GM12878 (cell line): ENCODE measurements around the gene CAMLG. TPM values are rescaled to one million over a fixed set of nuclear protein-coding genes. Genes with fewer than 3 reads are reported as not detected.

Experiments
- ATAC-seq: fragments of 200-7000 bp; cut with Tn5 transposase; 3 replicates; pipeline ENCODE4 v1.9.1; 2020; ENCODE audit warnings: mild to moderate bottlenecking, moderate library complexity
- BruUV-seq: library from RNA; stranded (reverse); fragments of 400-500 nt; replicated peaks from 2 replicates; lab custom pipeline; 2021; lab: Mats Ljungman, UMichigan
- CTCF ChIA-PET: fragments of 300-600 bp; sonication (Branson Sonifier 250); formaldehyde crosslinking; extraction: SDS; loops from one replicate; lab custom pipeline; 2021; ENCODE audit warnings: inconsistent platforms; lab: Yijun Ruan, JAX
- POLR2A ChIA-PET: fragments of 350-600 bp; formaldehyde crosslinking; extraction: SDS; loops from one replicate; lab custom pipeline; 2021; ENCODE audit warnings: inconsistent platforms; lab: Charles Lee
- RAD21 ChIA-PET: fragments of 300-600 bp; sonication (Branson Sonifier 250); formaldehyde crosslinking; loops from one replicate; lab custom pipeline; 2023; ENCODE audit warnings: antibody characterized with exemption; ENCODE audit not compliant: unreplicated experiment; lab: Charles Lee
- SMC1A ChIA-PET: fragments of 300-600 bp; sonication (Branson Sonifier 250); formaldehyde crosslinking; loops from one replicate; lab custom pipeline; 2023; ENCODE audit not compliant: unreplicated experiment, uncharacterized antibody; lab: Charles Lee
- DNase-seq: peaks from one replicate; pipeline ENCODE4 v3.0.0-alpha.2; 2011; ENCODE audit warnings: low read depth, low spot score
- FAIRE-seq: peaks from 3 replicates; lab custom pipeline; 2011; peaks lifted over from hg19 to GRCh38; lab: Jason Lieb, UNC
- H2AFZ ChIP-seq: 2 replicates; pipeline ENCODE4 v1.6.0; 2011; ENCODE audit warnings: low read depth, low read length, control low read depth; ENCODE audit not compliant: control insufficient read depth
- H3K27ac ChIP-seq: 2 replicates; pipeline ENCODE4 v1.5.1; 2011; ENCODE audit warnings: control low read depth; ENCODE audit not compliant: control insufficient read depth, insufficient read depth
- H3K27me3 ChIP-seq, 2 experiments: replicated peaks in 1 of 2; 2 replicates each; pipeline versions ENCODE4 v1.6.0 to v1.6.1; 2011; ENCODE audit warnings: low read length in 1 of 2; ENCODE audit not compliant: control insufficient read depth in 2 of 2, insufficient read depth in 2 of 2
- H3K36me3 ChIP-seq, 2 experiments: 2 replicates each; pipeline ENCODE4 v1.5.1; 2011; ENCODE audit warnings: low read length in 1 of 2; ENCODE audit not compliant: control insufficient read depth in 2 of 2, insufficient read depth in 2 of 2
- H3K4me1 ChIP-seq: 2 replicates; pipeline ENCODE4 v1.6.1; 2011; ENCODE audit warnings: mild to moderate bottlenecking, low read length, moderate library complexity, mixed read lengths; ENCODE audit not compliant: control insufficient read depth, insufficient read depth
- H3K4me2 ChIP-seq: 2 replicates; pipeline ENCODE4 v1.6.0; 2011; ENCODE audit warnings: control low read depth; ENCODE audit not compliant: control insufficient read depth, insufficient read depth
- H3K4me3 ChIP-seq: fragments of 200-600 bp; sonication (generic); 2 replicates; pipeline ENCODE4 v1.5.1; 2016
- H3K79me2 ChIP-seq: 2 replicates; pipeline ENCODE4 v1.6.0; 2011; ENCODE audit warnings: low read length; ENCODE audit not compliant: control insufficient read depth, insufficient read depth
- H3K9ac ChIP-seq: 2 replicates; pipeline ENCODE4 v1.8.0; 2011; ENCODE audit warnings: low read length, control low read depth, mixed read lengths; ENCODE audit not compliant: control insufficient read depth, insufficient read depth
- H3K9me3 ChIP-seq: replicated peaks from 3 replicates; pipeline ENCODE4 v1.5.1; 2011; ENCODE audit warnings: mild to moderate bottlenecking, low read length; ENCODE audit not compliant: control insufficient read depth, insufficient read depth
- H4K20me1 ChIP-seq: 2 replicates; pipeline ENCODE4 v1.6.0; 2011; ENCODE audit not compliant: control insufficient read depth, insufficient read depth
- BCL11A ChIP-seq: IDR thresholded peaks from 2 replicates; pipeline ENCODE4 v1.6.1; 2011; ENCODE audit warnings: low read depth, low read length
- BRCA1 ChIP-seq: IDR thresholded peaks from 2 replicates; pipeline ENCODE4 v1.6.1; 2011; ENCODE audit warnings: low read depth, low read length, improper control_type of control experiment
- EP300 ChIP-seq, 2 experiments: fragments of 150-350 bp in 1 of 2; IDR thresholded peaks; 2 replicates each; pipeline ENCODE4 v1.6.1; 2011 to 2012; ENCODE audit warnings: low read depth in 2 of 2, low read length in 2 of 2, borderline replicate concordance in 1 of 2, improper control_type of control experiment in 1 of 2, inconsistent platforms in 1 of 2; ENCODE audit not compliant: control insufficient read depth in 1 of 2
- HDAC6 ChIP-seq: fragments of 200-600 bp; sonication (generic); IDR thresholded peaks from one replicate; pipeline ENCODE4 v1.8.0; 2017; ENCODE audit warnings: antibody characterized with exemption; ENCODE audit not compliant: unreplicated experiment
- KAT2A ChIP-seq: conservative IDR thresholded peaks from 2 replicates; pipeline ENCODE4 v1.6.1; 2011; ENCODE audit warnings: low read depth, low read length; ENCODE audit not compliant: control insufficient read depth
- KDM1A ChIP-seq: fragments of 200-600 bp; sonication (generic); IDR thresholded peaks from 2 replicates; pipeline ENCODE4 v1.6.1; 2016; ENCODE audit warnings: borderline replicate concordance
- SMAD1 ChIP-seq: fragments of 450-650 bp; IDR thresholded peaks from 2 replicates; pipeline ENCODE4 v1.6.1; 2018; ENCODE audit warnings: mild to moderate bottlenecking, low read depth; ENCODE audit not compliant: partially characterized antibody
- TCF12 ChIP-seq: IDR thresholded peaks from 2 replicates; pipeline ENCODE4 v1.6.1; 2011; ENCODE audit warnings: low read depth, mild to moderate bottlenecking, low read length
- WGBS: methylation state at CpG from one replicate; pipeline ENCODE4 v1.1.6; 2016; ENCODE audit warnings: low lambda C conversion rate; ENCODE audit not compliant: insufficient replicate concordance, insufficient coverage; ENCODE audit errors: missing lambda C conversion rate; 5-methylcytosine and 5-hydroxymethylcytosine counted together
- in situ Hi-C: fragments of 300-500 bp; cut with MboI; formaldehyde crosslinking; loops from 9 replicates; pipeline ENCODE4 v1.14.3; 2018; ENCODE audit warnings: mixed read lengths
- intact Hi-C: fragments of 100-400 bp; cut with micrococcal nuclease; formaldehyde crosslinking; loops from one replicate; pipeline ENCODE4 v1.14.2; 2022; ENCODE audit not compliant: unreplicated experiment
- polyA plus RNA-seq, 11 experiments: library from polyadenylated mRNA; depleted of rRNA in 4 of 11; unstranded in 6 of 11; stranded (reverse) in 5 of 11; fragments of >200 nt; fragmentation: Nextera tagmentation in 4 of 11; fragmentation: Illumina TruSeq in 1 of 11; extraction: Ambion mirVana in 4 of 11; extraction: Trizol in 1 of 11; gene quantifications; 1 replicate in 1 of 11; 2 replicates in 10 of 11; pipeline versions ENCODE4 v1.2.1 to v1.2.3, GENCODE V29; 2011 to 2016; ENCODE audit warnings: inconsistent platforms in 2 of 11, missing spikeins in 2 of 11, low read depth in 1 of 11
- total RNA-seq, 4 experiments: library from RNA; depleted of rRNA in 3 of 4; stranded (reverse); fragments of >200 nt in 3 of 4; fragmentation: Illumina TruSeq in 1 of 4; extraction: Trizol in 1 of 4; gene quantifications; 2 replicates each; pipeline versions ENCODE4 v1.2.1 to v1.2.3, GENCODE V29; 2013 to 2021
- TF ChIP-seq, protein P1 (sequence below): fragments of 450-650 bp; IDR thresholded peaks from 2 replicates; pipeline ENCODE4 v1.6.1; 2017; ENCODE audit warnings: mild to moderate bottlenecking, moderate library complexity
- TF ChIP-seq, protein P2 (sequence below): fragments of 450-650 bp; IDR thresholded peaks from 2 replicates; pipeline ENCODE4 v1.6.1; 2016; ENCODE audit warnings: mild to moderate bottlenecking
- TF ChIP-seq, protein P3 (sequence below): IDR thresholded peaks from 2 replicates; pipeline ENCODE4 v1.6.1; 2011; ENCODE audit warnings: mild to moderate bottlenecking, low read depth, low read length, moderate library complexity; ENCODE audit not compliant: insufficient replicate concordance
- TF ChIP-seq, protein P4 (sequence below): fragments of 450-650 bp; IDR thresholded peaks from 2 replicates; pipeline ENCODE4 v1.6.1; 2017; ENCODE audit warnings: borderline replicate concordance

The CAMLG gene
- total and polyA plus RNA-seq, 10 of the 15 experiments (the other 5 are each of a cell fraction or from before 2014, with no cell fraction given): 18.5 to 51.7 (median 25.5) TPM

DNA sequence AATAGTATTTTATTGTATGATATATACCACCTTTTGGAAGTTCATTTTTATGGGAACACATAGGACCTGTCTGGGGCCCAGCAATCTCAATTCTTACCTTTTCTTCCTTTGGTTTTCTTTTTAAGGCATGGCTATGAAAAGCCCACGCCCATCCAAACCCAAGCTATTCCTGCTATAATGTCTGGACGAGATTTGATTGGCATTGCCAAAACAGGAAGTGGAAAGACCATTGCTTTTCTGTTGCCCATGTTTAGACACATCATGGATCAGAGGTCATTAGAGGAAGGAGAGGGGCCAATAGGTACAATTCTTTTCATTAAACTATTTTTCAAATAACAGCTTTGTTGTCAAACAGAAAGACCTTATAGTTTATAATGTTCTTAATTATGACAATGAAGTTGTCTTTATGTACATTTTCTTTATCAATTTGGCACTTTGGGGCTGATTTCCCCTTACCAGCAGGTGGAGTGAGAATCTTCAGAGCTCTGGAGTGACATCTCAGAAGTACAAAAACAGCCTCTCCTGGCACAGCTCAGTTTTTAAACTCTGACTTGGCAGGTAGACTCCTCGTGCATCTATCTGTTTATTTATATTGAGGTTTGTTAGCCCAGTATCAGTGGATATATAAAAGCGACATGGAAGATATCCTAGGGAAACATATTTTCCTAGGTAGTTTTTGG, 46.0 kb downstream of the CAMLG start (continued):
- TF ChIP-seq, protein P1, sequence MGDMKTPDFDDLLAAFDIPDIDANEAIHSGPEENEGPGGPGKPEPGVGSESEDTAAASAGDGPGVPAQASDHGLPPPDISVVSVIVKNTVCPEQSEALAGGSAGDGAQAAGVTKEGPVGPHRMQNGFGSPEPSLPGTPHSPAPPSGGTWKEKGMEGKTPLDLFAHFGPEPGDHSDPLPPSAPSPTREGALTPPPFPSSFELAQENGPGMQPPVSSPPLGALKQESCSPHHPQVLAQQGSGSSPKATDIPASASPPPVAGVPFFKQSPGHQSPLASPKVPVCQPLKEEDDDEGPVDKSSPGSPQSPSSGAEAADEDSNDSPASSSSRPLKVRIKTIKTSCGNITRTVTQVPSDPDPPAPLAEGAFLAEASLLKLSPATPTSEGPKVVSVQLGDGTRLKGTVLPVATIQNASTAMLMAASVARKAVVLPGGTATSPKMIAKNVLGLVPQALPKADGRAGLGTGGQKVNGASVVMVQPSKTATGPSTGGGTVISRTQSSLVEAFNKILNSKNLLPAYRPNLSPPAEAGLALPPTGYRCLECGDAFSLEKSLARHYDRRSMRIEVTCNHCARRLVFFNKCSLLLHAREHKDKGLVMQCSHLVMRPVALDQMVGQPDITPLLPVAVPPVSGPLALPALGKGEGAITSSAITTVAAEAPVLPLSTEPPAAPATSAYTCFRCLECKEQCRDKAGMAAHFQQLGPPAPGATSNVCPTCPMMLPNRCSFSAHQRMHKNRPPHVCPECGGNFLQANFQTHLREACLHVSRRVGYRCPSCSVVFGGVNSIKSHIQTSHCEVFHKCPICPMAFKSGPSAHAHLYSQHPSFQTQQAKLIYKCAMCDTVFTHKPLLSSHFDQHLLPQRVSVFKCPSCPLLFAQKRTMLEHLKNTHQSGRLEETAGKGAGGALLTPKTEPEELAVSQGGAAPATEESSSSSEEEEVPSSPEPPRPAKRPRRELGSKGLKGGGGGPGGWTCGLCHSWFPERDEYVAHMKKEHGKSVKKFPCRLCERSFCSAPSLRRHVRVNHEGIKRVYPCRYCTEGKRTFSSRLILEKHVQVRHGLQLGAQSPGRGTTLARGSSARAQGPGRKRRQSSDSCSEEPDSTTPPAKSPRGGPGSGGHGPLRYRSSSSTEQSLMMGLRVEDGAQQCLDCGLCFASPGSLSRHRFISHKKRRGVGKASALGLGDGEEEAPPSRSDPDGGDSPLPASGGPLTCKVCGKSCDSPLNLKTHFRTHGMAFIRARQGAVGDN: no peak
- no peak for TF ChIP-seq HDAC6
- TF ChIP-seq, protein P2, sequence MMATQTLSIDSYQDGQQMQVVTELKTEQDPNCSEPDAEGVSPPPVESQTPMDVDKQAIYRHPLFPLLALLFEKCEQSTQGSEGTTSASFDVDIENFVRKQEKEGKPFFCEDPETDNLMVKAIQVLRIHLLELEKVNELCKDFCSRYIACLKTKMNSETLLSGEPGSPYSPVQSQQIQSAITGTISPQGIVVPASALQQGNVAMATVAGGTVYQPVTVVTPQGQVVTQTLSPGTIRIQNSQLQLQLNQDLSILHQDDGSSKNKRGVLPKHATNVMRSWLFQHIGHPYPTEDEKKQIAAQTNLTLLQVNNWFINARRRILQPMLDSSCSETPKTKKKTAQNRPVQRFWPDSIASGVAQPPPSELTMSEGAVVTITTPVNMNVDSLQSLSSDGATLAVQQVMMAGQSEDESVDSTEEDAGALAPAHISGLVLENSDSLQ: peak; percentile 47; the same call in 1 of the 2 replicates
- no peak for TF ChIP-seq TCF12

DNA sequence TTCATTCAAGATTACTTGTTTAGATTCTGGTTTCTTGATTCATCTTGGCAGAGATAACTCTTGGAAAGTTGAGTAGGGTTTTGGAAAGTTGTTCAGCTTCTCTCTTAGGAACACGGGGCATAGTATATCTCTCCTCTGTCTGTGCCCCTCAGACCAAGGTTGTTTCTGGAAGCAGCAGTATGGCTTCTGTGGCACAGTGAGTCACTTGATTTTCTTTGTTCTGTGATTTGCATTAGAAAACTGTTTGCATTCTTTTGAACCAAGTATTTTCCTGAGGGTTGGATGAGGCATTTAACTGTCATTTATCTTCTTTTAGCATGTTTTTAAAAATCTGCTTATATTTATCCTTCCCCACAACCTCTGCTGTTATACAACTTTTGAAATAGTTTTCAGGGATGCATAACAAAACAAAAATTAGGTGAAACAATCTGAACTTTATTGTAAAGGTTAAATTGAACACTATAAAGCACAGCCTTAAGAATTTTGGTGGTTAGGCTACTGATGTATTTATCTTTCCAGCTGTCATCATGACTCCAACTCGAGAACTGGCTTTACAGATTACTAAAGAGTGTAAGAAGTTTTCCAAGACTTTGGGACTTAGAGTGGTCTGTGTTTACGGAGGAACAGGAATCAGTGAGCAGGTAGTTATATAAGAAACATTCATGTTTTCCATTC, 46.7 kb downstream of the CAMLG start:
- no peaks in the 10 kb centered on the region for H3K79me2 ChIP-seq
- POLR2A ChIA-PET: interaction anchor here (1.0 kb wide), 1 partner anchor 120 kb away, joined by 3 read pairs; the partner anchor contains the start of gene PCBD2
- TF ChIP-seq SMAD1 (no peak), KDM1A (no peak), BCL11A (no peak), BRCA1 (no peak), EP300 (IDR thresholded peaks at IDR 0.05; ENCODE audit: borderline replicate concordance in 1 of 2, control insufficient read depth in 1 of 2, low read depth in 2 of 2, low read length in 2 of 2) (no peak), KAT2A (no peak)
- TF ChIP-seq, protein P3, sequence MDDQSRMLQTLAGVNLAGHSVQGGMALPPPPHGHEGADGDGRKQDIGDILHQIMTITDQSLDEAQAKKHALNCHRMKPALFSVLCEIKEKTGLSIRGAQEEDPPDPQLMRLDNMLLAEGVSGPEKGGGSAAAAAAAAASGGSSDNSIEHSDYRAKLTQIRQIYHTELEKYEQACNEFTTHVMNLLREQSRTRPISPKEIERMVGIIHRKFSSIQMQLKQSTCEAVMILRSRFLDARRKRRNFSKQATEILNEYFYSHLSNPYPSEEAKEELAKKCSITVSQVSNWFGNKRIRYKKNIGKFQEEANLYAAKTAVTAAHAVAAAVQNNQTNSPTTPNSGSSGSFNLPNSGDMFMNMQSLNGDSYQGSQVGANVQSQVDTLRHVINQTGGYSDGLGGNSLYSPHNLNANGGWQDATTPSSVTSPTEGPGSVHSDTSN: no peak
- TF ChIP-seq, protein P4, sequence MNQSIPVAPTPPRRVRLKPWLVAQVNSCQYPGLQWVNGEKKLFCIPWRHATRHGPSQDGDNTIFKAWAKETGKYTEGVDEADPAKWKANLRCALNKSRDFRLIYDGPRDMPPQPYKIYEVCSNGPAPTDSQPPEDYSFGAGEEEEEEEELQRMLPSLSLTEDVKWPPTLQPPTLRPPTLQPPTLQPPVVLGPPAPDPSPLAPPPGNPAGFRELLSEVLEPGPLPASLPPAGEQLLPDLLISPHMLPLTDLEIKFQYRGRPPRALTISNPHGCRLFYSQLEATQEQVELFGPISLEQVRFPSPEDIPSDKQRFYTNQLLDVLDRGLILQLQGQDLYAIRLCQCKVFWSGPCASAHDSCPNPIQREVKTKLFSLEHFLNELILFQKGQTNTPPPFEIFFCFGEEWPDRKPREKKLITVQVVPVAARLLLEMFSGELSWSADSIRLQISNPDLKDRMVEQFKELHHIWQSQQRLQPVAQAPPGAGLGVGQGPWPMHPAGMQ: no peak

More for the DNA sequence above, 46.7 kb downstream of the CAMLG start:
- no peak overlapping the region for H3K4me2 ChIP-seq
- SMC1A ChIA-PET: no interaction called here
- in situ Hi-C loops: no loop called here
- ATAC-seq (no peak), FAIRE-seq (no peak), DNase-seq (no peak)
- H3K27ac ChIP-seq: no peak overlapping the region
- H3K4me1 ChIP-seq: no peaks in the 10 kb centered on the region
- peaks cover 0 to 16% of the 10 kb centered on the region in 2 experiments for H3K36me3 ChIP-seq
- H3K9me3 ChIP-seq: no peaks in the 10 kb centered on the region
- 86% methylated on average over 3 of the region's 3 CpGs for WGBS
- RAD21 ChIA-PET: interaction anchor here (1.2 kb wide), 1 partner anchor 120 kb away, joined by 9 read pairs; the partner anchor contains the start of gene PCBD2
- H4K20me1 ChIP-seq: no peaks in the 10 kb centered on the region; the same call in 1 of the 2 replicates
- intact Hi-C loops: no loop called here
- no peak overlapping the region for H3K4me3 ChIP-seq
- H3K27me3 ChIP-seq: no peaks in the 10 kb centered on the region
- no TSS peak for BruUV-seq
- no peak overlapping the region for H3K9ac ChIP-seq
- CTCF ChIA-PET: no interaction called here
- no peak overlapping the region for H2AFZ ChIP-seq
